ENCODE measurements around the gene GPR68.

- TF ChIP-seq, protein P1, sequence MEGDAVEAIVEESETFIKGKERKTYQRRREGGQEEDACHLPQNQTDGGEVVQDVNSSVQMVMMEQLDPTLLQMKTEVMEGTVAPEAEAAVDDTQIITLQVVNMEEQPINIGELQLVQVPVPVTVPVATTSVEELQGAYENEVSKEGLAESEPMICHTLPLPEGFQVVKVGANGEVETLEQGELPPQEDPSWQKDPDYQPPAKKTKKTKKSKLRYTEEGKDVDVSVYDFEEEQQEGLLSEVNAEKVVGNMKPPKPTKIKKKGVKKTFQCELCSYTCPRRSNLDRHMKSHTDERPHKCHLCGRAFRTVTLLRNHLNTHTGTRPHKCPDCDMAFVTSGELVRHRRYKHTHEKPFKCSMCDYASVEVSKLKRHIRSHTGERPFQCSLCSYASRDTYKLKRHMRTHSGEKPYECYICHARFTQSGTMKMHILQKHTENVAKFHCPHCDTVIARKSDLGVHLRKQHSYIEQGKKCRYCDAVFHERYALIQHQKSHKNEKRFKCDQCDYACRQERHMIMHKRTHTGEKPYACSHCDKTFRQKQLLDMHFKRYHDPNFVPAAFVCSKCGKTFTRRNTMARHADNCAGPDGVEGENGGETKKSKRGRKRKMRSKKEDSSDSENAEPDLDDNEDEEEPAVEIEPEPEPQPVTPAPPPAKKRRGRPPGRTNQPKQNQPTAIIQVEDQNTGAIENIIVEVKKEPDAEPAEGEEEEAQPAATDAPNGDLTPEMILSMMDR (IDR thresholded peaks at IDR 0.05; ENCODE audit: poor library complexity), result no peak
- TF ChIP-seq EZH2phosphoT487 (IDR thresholded peaks at IDR 0.05; ENCODE audit: low read depth, severe bottlenecking, unreplicated experiment), result no peak
Observed at GRCh38 chr14:91197631-91198030, 46.9 kb downstream of the GPR68 start.
